Kidney glomerular epithelial cell (primary cell): ENCODE measurements around the gene SSTR3.
A peak's percentile ranks its signal among the peaks of the same experiment; 100 is the strongest.

Source experiments
- DNase-seq: peaks from one replicate; lab custom pipeline; 2025; lab: John Stamatoyannopoulos, UW

Gene SSTR3

GRCh38 chr22:37229012-37229804, 16.9 kb upstream of the SSTR3 start:
- DNase-seq = peak; percentile 54

DNA sequence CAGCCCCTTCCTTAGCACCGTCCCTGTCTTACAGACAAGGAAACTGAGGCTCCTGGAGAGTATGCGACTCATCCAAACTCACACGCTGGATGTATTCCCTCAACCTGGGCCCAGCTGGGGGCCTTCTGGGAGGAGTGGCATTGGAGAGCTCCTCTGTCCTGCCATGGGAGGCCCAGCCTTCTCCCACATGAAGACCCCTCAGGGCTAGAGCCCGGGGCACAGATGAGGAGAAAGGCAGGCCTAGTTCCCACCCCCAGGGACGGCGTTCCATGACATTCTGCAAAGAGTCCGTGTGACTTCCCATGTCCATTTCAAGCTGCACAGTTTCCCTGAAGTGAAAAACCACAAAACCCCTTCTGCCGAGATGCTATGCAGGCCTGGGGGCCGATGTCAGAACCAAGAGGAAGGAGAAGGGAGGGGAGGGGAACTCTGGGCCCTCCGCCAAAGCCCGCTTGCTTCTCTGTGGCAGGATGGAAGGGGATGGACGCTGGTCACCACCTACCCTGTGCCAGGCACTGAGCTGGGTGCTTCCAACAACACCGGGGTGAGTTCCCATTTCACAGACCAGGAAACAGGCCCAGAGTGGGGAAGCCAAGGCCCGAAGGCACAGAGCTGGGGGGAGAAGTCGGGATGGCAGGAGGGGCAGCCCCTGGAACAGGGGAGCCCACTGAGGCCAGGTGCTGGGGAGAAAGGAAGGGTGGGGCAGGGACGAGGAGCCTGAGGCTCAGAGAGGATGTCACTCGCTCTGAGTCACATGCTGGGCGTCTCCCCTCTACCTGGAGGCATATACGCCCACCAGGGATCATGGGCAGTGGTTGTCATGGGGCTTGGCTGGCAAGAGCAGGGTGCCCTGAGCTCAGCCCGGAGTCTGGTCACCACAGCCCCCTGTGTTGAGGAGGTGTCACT, 16.1 kb upstream of the SSTR3 start:
- DNase-seq = no peak

DNA sequence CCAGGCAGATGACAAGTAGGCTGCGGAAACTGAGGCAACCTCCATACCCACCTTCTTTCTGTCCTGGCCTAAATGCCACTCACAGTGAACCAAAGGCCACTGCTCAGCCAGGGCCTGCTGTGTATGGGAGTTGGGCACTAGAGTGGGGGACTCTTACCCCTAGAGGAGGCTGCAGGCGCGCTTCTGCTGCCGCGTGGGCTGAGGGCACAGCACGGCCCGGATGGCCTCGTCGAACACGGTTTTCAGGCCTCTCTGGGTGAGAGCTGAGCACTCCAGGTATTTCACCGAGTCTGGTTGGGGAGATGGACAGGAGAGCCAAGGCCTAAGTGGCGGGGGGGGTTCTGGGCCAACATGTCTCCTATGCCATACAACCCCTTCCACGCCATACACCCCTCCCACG, 14.2 kb upstream of the SSTR3 start:
- no peak for DNase-seq

DNA sequence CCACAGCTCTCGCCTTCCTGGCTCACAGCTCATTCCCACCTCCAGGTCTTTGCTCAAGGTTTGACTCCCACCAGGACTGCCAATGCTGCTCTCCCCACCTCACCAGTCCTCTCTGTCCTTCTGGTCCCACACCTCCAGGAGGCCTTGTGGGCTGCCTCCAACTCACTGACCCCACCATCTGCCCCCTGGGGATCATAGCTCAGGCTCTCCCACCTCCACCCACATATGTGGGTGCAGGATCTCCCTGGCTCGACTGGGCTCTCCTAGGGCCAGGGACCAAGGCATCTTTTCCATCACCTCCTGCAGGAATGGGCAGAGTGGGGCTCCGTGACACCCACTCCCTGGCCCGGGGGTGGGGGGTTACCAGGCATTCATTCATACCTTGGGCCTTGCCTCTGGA, 13.8 kb upstream of the SSTR3 start:
- no peak for DNase-seq

DNA sequence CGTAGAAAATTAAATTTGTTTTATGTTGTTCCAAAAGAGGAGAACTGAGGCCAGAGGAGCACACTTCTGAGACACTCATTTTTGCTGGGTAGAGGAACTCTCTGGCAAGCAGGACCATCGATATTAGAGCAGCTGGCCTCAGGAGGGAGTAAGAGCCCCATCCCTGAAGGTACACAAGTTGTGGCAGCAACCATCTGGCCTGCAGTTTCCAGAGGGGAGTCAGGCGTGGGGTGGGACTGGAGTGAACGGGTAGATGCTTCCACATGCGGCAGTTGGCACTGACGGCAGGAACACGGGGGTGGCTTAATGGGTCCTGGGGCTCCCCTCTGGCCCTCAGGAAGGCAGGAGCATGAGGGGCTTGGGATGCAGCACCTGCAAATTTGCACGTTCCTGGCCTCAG, 13.2 kb upstream of the SSTR3 start:
- no peak for DNase-seq

- DNase-seq = no peak
These were observed 12.6 kb upstream of the SSTR3 start for GRCh38 chr22:37224757-37225420.

GRCh38 chr22:37223965-37224551, 11.8 kb upstream of the SSTR3 start:
- DNase-seq = no peak

DNA sequence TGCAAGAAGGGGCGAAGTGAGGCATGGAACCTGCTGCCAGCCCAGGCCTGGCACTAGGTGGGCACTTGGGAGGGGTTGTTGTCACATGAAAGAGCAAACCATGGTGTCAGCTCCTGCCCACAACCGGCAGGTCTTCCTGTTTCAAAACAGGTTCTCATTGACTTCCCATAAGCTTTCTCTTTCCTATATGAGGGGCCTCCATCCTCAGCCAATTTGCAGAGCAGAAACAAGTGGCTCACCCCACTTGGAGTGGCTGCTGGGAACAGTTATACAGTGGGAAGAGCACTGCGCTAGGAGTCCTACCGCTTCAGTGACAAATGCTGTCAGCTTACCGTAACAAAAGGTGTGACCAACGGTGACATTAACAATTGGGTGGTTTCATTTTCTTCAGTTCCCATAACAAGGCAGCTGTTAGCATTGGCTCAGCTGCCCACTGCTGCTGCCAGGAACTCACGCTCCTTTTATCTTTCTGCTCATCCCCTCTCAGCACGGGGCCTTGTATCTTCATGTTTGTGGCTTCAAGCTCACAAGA, 10.2 kb upstream of the SSTR3 start:
- no peak for DNase-seq

GRCh38 chr22:37221424-37222333, 9.4 kb upstream of the SSTR3 start:
- no peak for DNase-seq

GRCh38 chr22:37220543-37220981, 8.3 kb upstream of the SSTR3 start:
- no peak for DNase-seq

GRCh38 chr22:37219533-37219932, 7.3 kb upstream of the SSTR3 start:
- DNase-seq = no peak

- DNase-seq = no peak
These were observed 6.6 kb upstream of the SSTR3 start for GRCh38 chr22:37218771-37219411.

DNA sequence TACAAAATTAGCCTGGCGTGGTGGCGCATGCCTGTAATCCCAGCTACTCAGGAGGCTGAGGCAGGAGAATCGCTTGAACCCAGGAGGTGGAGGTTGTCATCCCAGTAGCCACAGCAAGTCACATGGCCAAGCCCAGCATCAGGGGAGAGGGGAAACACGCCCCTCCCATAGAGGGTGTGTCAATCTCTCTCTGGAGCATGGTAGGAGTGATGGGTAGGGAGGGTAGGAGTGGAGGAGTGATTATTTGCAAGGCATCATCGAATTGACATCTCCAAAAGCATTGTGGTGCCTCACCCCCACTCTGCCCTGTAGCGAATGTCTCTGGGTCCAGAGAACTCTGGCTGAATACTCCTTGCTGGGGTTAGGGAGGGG, 6.1 kb upstream of the SSTR3 start:
- no peak for DNase-seq

DNA sequence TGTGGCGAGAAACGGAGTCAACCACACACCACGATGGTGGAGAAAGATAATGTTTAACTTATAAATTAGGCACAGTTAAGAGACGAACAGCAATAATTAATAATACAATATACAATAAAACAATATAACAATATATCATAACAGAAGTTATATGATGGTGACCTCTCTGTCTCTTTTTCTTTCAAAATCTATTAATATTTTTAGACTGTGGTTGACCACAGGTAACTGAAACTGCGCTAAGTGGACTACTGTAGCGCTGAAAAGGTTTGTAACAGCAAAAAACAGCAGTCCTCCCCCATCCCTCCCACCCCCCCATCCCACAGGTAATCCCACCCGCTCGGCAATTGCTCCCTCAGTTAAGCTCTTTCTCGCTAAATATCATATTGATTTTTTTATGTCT, 3.6 kb upstream of the SSTR3 start:
- DNase-seq = no peak

- DNase-seq = no peak
These were observed 2.4 kb upstream of the SSTR3 start for GRCh38 chr22:37214731-37215030.

- DNase-seq = no peak
These were observed 1.9 kb upstream of the SSTR3 start for GRCh38 chr22:37213941-37214730.

DNA sequence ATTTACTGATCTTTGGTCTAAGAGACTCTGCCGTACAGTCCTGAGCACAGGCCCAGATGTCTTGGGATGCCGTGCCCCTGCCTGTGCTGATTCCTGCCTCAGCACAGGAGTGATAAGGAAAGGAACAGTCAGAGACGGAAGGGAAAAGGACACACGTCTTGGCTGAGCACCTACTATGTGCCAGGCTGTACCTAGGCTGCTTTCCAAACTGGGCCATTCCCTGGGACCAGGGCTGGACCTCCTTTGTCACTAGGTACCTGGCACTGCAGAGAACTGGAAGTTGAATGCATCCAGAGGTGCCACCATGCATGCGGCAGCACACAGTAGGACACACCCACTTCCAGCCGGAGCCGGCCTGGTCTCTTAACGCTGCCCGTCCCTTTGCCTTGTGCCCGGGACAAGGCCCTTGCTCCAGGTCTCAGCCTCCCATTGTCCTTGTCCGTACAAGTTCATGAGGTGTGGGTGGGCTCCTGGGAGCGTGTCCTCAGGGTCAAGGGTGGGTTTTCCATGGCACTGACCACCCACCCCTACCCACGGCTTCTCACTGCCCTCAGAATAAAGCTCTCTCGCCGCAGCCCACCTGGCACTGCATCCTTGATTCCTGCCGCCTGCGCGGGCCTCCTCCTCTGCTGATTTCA, 1.1 kb upstream of the SSTR3 start:
- DNase-seq = no peak

GRCh38 chr22:37211866-37212173, 457 bp downstream of the SSTR3 start:
- DNase-seq = no peak

GRCh38 chr22:37211075-37211865, 1.0 kb downstream of the SSTR3 start:
- no peak for DNase-seq
